ENCODE results near the gene LRRC70. TPM values are rescaled to one million over a fixed set of nuclear protein-coding genes. Genes with fewer than 3 reads are reported as not detected.

LRRC70 gene
- total RNA-seq, 2 experiments from 2014 or later, result 0.91 to 1.0 TPM

DNA sequence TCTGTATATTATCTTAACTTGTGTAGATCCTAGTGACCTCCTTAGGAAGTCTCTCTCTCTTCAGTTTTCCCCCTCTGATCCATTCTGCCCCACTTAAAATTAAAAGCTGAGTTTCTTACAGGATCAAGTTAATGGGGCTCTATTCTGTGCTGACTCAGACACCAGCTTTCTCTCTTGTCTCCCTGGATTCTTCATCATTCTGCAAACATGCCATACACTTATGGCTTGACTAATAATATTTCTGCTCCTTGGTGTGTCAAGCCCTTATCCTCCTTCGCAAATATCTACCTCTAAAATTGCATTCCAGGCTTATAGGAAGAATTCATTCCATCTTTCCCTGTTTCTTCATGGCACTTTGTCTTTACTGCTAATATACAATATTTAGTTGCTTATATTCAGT lies 18.1 kb downstream of the LRRC70 start:
- no peak overlapping the region for H3K4me3 Mint-ChIP-seq
- intact Hi-C loops (cut with micrococcal nuclease), result no loop called here
- CTCF ChIA-PET, result no interaction called here

GRCh38 chr5:62597314-62597713 lies 18.7 kb downstream of the LRRC70 start:
- no peak for DNase-seq
- Mint-ChIP-seq H3K9me3 (no peaks in the 10 kb centered on the region), H3K27me3 (ENCODE audit: low read depth) (no peaks in the 10 kb centered on the region), H3K4me3 (no peak overlapping the region), H3K27ac (no peak overlapping the region), H3K36me3 (ENCODE audit: low read depth) (peaks cover 9% of the 10 kb centered on the region), H3K4me1 (ENCODE audit: low read depth) (no peaks in the 10 kb centered on the region)
- intact Hi-C loops (cut with micrococcal nuclease), result no loop called here
- CTCF ChIA-PET, result no interaction called here

More for the DNA sequence above, 18.1 kb downstream of the LRRC70 start:
- Mint-ChIP-seq H3K9me3 (no peaks in the 10 kb centered on the region), H3K27ac (no peak overlapping the region), H3K4me1 (ENCODE audit: low read depth) (no peaks in the 10 kb centered on the region), H3K27me3 (ENCODE audit: low read depth) (no peaks in the 10 kb centered on the region), H3K36me3 (ENCODE audit: low read depth) (peaks cover 14% of the 10 kb centered on the region)
- DNase-seq, result no peak

DNA sequence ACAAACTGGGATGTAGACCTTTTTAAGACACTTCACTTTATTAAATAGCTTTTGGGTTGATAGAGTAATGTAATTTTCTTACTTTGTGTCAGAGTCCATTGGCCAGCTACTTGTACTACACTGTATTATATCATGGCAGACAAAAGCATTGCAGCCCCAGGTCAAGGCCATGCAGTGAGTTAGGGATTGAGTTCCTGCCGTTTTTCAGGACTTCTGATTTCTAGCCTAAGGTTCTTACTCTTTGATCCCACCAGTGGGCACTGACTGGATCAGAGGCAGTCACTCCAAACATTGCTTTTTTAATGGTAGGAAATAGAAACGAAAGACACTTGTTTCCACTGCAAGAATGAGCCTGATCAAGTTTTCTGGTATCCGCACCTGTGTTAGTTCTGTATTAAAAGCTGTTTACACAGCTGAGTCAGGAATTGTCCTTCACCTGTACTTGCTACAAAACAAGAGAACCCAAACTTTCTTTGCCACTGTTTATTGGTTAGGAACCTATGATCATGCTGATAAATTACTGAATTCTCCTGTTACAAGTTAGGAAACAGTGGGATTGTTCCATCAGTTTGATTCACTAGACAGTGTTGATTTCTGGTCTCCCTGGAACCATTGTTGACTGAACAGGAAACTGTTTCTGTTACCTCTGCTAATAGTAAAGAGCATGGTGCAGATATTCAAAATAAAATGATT lies 22.1 kb downstream of the LRRC70 start:
- peaks cover 8% of the 10 kb centered on the region for H3K36me3 Mint-ChIP-seq (ENCODE audit: low read depth)
- H3K4me3 Mint-ChIP-seq, result no peak overlapping the region
- H3K27me3 Mint-ChIP-seq (ENCODE audit: low read depth), result no peaks in the 10 kb centered on the region
- CTCF ChIA-PET, result interaction anchor here (1.5 kb wide), 1 partner anchor 11 kb away, joined by 6 read pairs; no protein-coding TSS in a partner anchor
- H3K27ac Mint-ChIP-seq, result no peak overlapping the region
- DNase-seq, result no peak
- no peaks in the 10 kb centered on the region for H3K4me1 Mint-ChIP-seq (ENCODE audit: low read depth)
- no peaks in the 10 kb centered on the region for H3K9me3 Mint-ChIP-seq
- intact Hi-C loops (cut with micrococcal nuclease), result no loop called here

DNA sequence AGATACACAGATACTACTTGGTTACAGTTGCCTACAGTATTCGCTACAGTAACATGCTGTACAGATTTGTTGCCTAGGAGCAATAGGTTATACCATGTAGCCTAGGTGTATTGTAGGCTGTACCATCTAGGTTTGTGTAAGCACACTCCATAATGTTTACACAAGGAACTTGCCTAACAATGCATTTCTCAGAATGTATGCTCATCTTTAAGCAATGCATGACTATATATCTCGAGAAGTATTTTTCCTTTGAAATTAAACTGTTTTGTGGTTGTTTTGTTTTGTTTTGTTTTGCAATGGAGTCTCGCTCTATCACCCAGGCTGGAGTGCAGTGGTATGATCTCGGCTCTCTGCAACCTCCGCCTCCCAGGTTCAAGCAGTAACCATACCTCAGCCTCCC lies 25.3 kb downstream of the LRRC70 start:
- Mint-ChIP-seq H3K4me3 (no peak overlapping the region), H3K27ac (no peak overlapping the region), H3K4me1 (ENCODE audit: low read depth) (peaks cover 5% of the 10 kb centered on the region), H3K36me3 (ENCODE audit: low read depth) (peaks cover 25% of the 10 kb centered on the region), H3K9me3 (no peaks in the 10 kb centered on the region), H3K27me3 (ENCODE audit: low read depth) (no peaks in the 10 kb centered on the region)
- intact Hi-C loops (cut with micrococcal nuclease), result no loop called here
- DNase-seq, result no peak
- CTCF ChIA-PET, result no interaction called here

GRCh38 chr5:62605638-62606037 lies 27.0 kb downstream of the LRRC70 start:
- Mint-ChIP-seq H3K27ac (no peak overlapping the region), H3K4me1 (ENCODE audit: low read depth) (peaks cover 5% of the 10 kb centered on the region), H3K9me3 (no peaks in the 10 kb centered on the region), H3K4me3 (no peak overlapping the region), H3K27me3 (ENCODE audit: low read depth) (no peaks in the 10 kb centered on the region), H3K36me3 (ENCODE audit: low read depth) (peaks cover 33% of the 10 kb centered on the region)
- no peak for DNase-seq
- intact Hi-C loops (cut with micrococcal nuclease), result no loop called here
- CTCF ChIA-PET, result interaction anchor here (0.6 kb wide), 1 partner anchor 28 kb away, joined by 4 read pairs; no protein-coding TSS in a partner anchor

DNA sequence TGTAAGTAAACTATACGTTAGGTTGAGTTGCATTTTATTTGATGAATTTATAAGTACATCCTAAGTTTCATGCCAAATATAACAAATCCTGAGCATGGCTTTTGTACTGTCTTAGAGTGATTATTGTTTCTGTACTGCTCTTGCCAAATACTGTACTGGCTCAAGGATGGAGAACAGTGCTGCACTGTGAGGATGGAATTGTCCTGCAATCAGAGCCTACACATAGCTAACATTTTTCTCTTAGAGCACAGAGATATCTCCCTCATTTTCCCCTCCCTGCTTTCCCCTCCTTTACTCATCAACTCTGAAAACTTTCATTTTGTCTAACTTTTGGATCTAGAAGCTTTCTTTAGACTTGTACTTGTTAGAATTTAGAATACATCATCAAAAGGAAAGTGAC lies 28.3 kb downstream of the LRRC70 start:
- no peak overlapping the region for H3K27ac Mint-ChIP-seq
- H3K36me3 Mint-ChIP-seq (ENCODE audit: low read depth), result peaks cover 35% of the 10 kb centered on the region
- no peaks in the 10 kb centered on the region for H3K27me3 Mint-ChIP-seq (ENCODE audit: low read depth)
- intact Hi-C loops (cut with micrococcal nuclease), result no loop called here
- DNase-seq, result no peak
- no peak overlapping the region for H3K4me3 Mint-ChIP-seq
- H3K4me1 Mint-ChIP-seq (ENCODE audit: low read depth), result peaks cover 5% of the 10 kb centered on the region
- H3K9me3 Mint-ChIP-seq, result no peaks in the 10 kb centered on the region
- CTCF ChIA-PET, result no interaction called here

GRCh38 chr5:62607615-62608014 lies 29.0 kb downstream of the LRRC70 start:
- no peak for DNase-seq
- Mint-ChIP-seq H3K27ac (no peak overlapping the region), H3K4me1 (ENCODE audit: low read depth) (peaks cover 5% of the 10 kb centered on the region), H3K27me3 (ENCODE audit: low read depth) (no peaks in the 10 kb centered on the region), H3K9me3 (no peaks in the 10 kb centered on the region), H3K4me3 (no peak overlapping the region), H3K36me3 (ENCODE audit: low read depth) (peaks cover 34% of the 10 kb centered on the region)
- CTCF ChIA-PET, result interaction anchor here (0.7 kb wide), 1 partner anchor 1938 kb away, joined by 3 read pairs; no protein-coding TSS in a partner anchor
- intact Hi-C loops (cut with micrococcal nuclease), result no loop called here

DNA sequence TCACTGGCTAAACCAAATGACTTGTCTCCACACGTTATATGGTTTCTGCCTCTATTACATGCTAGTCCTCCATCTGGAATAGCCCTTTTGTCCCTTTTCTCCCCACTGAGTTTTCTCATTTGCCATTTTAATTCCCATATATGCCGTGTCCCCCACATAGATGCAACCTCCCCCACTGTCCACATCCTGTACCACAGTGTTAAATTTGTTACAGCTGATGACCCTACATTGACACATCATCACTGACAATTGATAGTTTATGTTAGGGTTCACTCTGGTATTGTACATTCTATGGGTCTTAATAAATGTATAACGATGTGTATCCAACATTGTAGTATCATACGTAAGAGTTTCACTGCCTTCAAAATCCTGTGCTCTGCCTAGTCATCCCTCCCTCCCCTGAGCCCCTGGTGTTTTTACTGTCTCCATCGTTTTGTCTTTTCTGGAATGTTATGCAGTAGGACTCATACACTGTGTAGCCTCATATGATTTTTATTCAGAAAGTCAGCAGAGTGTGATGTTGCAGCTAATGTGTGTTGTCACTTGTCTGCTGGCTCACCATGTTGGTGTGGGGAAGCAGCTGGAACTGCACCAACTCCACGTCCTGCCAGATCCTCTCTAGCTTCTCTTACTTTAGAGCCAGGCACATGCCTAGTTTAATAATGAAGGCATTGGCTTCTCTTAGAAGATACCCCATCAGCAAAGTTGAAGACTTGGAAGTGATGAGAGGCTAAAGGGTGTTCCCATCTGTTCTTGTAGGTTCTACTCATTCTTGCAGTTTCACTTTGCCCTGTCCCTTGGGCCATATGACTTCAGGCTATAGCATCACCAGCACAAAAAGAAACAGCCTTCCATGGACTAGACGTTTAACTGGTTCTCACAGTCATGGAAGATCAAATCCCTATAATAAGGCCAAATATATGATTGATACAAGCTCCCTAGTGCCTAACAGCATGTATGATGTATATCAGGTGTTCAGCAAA lies 30.2 kb downstream of the LRRC70 start:
- DNase-seq, result no peak
- intact Hi-C loops (cut with micrococcal nuclease), result no loop called here
- Mint-ChIP-seq H3K4me1 (ENCODE audit: low read depth) (peaks cover 5% of the 10 kb centered on the region), H3K9me3 (no peaks in the 10 kb centered on the region), H3K4me3 (no peak overlapping the region), H3K36me3 (ENCODE audit: low read depth) (peaks cover 34% of the 10 kb centered on the region), H3K27ac (no peak overlapping the region), H3K27me3 (ENCODE audit: low read depth) (no peaks in the 10 kb centered on the region)
- CTCF ChIA-PET, result no interaction called here

GRCh38 chr5:62614355-62614754 lies 35.7 kb downstream of the LRRC70 start:
- no peak overlapping the region for H3K27ac Mint-ChIP-seq
- H3K36me3 Mint-ChIP-seq (ENCODE audit: low read depth), result peaks cover 16% of the 10 kb centered on the region
- no peak overlapping the region for H3K4me3 Mint-ChIP-seq
- CTCF ChIA-PET, result no interaction called here
- intact Hi-C loops (cut with micrococcal nuclease), result no loop called here
- no peak for DNase-seq
- H3K4me1 Mint-ChIP-seq (ENCODE audit: low read depth), result no peaks in the 10 kb centered on the region
- H3K9me3 Mint-ChIP-seq, result no peaks in the 10 kb centered on the region
- no peaks in the 10 kb centered on the region for H3K27me3 Mint-ChIP-seq (ENCODE audit: low read depth)

GRCh38 chr5:62616615-62617277 lies 38.1 kb downstream of the LRRC70 start:
- no peaks in the 10 kb centered on the region for H3K4me1 Mint-ChIP-seq (ENCODE audit: low read depth)
- intact Hi-C loops (cut with micrococcal nuclease), result no loop called here
- no peak overlapping the region for H3K27ac Mint-ChIP-seq
- no peak overlapping the region for H3K4me3 Mint-ChIP-seq
- H3K36me3 Mint-ChIP-seq (ENCODE audit: low read depth), result peaks cover 12% of the 10 kb centered on the region
- H3K27me3 Mint-ChIP-seq (ENCODE audit: low read depth), result no peaks in the 10 kb centered on the region
- DNase-seq, result no peak
- CTCF ChIA-PET, result no interaction called here
- no peaks in the 10 kb centered on the region for H3K9me3 Mint-ChIP-seq

- Mint-ChIP-seq H3K27me3 (ENCODE audit: low read depth) (no peaks in the 10 kb centered on the region), H3K4me1 (ENCODE audit: low read depth) (no peaks in the 10 kb centered on the region), H3K9me3 (no peaks in the 10 kb centered on the region), H3K27ac (no peak overlapping the region), H3K4me3 (no peak overlapping the region), H3K36me3 (ENCODE audit: low read depth) (peaks cover 9% of the 10 kb centered on the region)
- DNase-seq, result no peak
- intact Hi-C loops (cut with micrococcal nuclease), result no loop called here
- CTCF ChIA-PET, result interaction anchor here (1.0 kb wide), 1 partner anchor 101 kb away, joined by 3 read pairs; no protein-coding TSS in a partner anchor
Observed at GRCh38 chr5:62617943-62618342, 39.3 kb downstream of the LRRC70 start.

- H3K4me3 Mint-ChIP-seq, result no peak overlapping the region
- no peak for DNase-seq
- CTCF ChIA-PET, result no interaction called here
Observed at GRCh38 chr5:62620761-62621160, 42.1 kb downstream of the LRRC70 start.

More at GRCh38 chr5:62620761-62621160, 42.1 kb downstream of the LRRC70 start:
- Mint-ChIP-seq H3K27ac (no peak overlapping the region), H3K9me3 (no peaks in the 10 kb centered on the region), H3K36me3 (ENCODE audit: low read depth) (peaks cover 4% of the 10 kb centered on the region), H3K4me1 (ENCODE audit: low read depth) (no peaks in the 10 kb centered on the region), H3K27me3 (ENCODE audit: low read depth) (no peaks in the 10 kb centered on the region)
- intact Hi-C loops (cut with micrococcal nuclease), result no loop called here

Data from activated naive CD4-positive, alpha-beta T cell treated with anti-CD3 and anti-CD28 coated beads for 36 hours (primary cell).